ENCODE data around the gene TTC21A. TPM values are rescaled to one million over a fixed set of nuclear protein-coding genes. Genes with fewer than 3 reads are reported as not detected.
A peak's percentile ranks its signal among the peaks of the same experiment; 100 is the strongest.

TTC21A gene
- total and polyA plus RNA-seq, 12 donors, result 1.2 to 35.7 (median 5.8) TPM

DNA sequence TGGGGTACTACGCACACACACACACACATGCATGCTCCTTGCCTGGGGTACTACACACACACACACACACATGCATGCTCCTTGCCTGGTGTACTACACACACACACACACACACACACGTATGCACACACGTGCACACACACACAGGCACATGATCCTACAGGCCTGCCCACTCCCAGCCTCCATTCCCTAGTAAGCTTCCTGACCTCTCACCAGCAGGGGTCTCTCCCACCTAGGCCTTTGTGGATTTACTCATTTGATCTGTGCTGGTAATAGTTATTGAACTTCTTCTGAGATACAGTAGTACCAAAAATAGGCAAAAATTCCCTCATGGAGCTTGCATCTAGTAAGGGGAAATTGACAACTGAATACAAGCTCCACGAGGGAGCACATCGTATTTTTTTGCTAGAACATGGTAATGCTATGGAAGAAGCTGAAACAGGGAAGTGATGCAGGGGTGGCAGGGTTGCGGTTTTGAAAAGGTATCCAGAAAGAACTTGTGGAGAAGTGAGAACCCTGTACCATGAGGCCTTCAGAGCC is 19.1 kb downstream of the TTC21A start:
- H3K27ac ChIP-seq, result no peak overlapping the region
- TF ChIP-seq POLR2A (IDR thresholded peaks at IDR 0.05), result no peak
- TF ChIP-seq, protein P1, sequence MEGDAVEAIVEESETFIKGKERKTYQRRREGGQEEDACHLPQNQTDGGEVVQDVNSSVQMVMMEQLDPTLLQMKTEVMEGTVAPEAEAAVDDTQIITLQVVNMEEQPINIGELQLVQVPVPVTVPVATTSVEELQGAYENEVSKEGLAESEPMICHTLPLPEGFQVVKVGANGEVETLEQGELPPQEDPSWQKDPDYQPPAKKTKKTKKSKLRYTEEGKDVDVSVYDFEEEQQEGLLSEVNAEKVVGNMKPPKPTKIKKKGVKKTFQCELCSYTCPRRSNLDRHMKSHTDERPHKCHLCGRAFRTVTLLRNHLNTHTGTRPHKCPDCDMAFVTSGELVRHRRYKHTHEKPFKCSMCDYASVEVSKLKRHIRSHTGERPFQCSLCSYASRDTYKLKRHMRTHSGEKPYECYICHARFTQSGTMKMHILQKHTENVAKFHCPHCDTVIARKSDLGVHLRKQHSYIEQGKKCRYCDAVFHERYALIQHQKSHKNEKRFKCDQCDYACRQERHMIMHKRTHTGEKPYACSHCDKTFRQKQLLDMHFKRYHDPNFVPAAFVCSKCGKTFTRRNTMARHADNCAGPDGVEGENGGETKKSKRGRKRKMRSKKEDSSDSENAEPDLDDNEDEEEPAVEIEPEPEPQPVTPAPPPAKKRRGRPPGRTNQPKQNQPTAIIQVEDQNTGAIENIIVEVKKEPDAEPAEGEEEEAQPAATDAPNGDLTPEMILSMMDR (IDR thresholded peaks at IDR 0.05), result peak; percentile 24 to 70 (median 59)
- 40 to 71% (median 61%) methylated on average over 3 to 6 of the region's 6 CpGs for WGBS, 4 donors
- no peak overlapping the region for H3K4me3 ChIP-seq
- no peaks in the 10 kb centered on the region for H3K9me3 ChIP-seq (replicated peaks in 1 of 3)
- no peaks in the 10 kb centered on the region for H3K4me1 ChIP-seq (replicated peaks in 1 of 2)
- no peaks in the 10 kb centered on the region for H3K27me3 ChIP-seq
- no peaks in the 10 kb centered on the region for H3K36me3 ChIP-seq (replicated peaks in 1 of 2)
- intact Hi-C loops (cut with DNase I), result loop anchor here (5.0 to 10.0 kb wide), 2 partner anchors 161 to 168 kb away; no protein-coding TSS in a partner anchor
- peak in 4 of 7 donors; percentile 63 to 81 (median 64) for DNase-seq

DNA sequence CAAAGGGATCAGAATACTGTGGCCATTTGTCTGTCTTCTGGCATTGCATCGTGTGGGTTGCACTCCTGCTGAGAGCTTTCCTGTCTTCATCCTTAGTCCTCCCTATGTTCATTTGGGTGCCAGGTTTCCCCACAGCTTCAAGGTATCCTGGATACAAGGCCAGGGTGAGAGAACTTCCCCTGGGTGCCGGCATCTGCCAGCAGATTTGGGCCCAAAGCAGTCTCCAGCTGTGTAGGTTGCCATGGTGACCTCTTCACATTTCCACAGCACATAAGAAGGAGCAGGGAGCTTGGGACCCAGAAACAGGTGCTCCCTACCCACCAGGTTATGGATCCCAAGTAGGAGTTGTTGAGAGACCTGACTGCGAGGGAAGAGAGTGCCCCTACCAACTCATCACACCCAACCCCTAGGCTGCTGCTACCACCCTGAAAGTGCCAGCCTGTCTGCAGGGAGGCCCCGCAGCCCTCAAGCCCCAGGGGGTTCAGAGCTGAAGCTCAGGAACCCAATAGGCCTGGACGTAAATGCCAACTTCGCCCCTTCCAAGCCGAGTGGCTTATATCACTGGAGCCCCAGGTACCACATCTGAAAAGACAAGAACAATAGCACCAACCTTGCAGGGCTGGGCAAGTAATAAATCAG is 19.9 kb downstream of the TTC21A start:
- 76 to 88% (median 80%) methylated on average over 4 to 7 of the region's 7 CpGs for WGBS, 4 donors
- Histone ChIP-seq H3K27me3 (no peaks in the 10 kb centered on the region), H3K27ac (no peak overlapping the region), H3K36me3 (replicated peaks in 1 of 2) (no peaks in the 10 kb centered on the region), H3K4me3 (no peak overlapping the region), H3K9me3 (replicated peaks in 1 of 3) (no peaks in the 10 kb centered on the region), H3K4me1 (replicated peaks in 1 of 2) (no peaks in the 10 kb centered on the region)
- no peak for DNase-seq
- no peak for TF ChIP-seq POLR2A (IDR thresholded peaks at IDR 0.05)
- TF ChIP-seq, protein P1 (IDR thresholded peaks at IDR 0.05), result no peak
- intact Hi-C loops (cut with DNase I), result loop anchor here (5.0 to 10.0 kb wide), 2 partner anchors 160 to 167 kb away; no protein-coding TSS in a partner anchor

DNA sequence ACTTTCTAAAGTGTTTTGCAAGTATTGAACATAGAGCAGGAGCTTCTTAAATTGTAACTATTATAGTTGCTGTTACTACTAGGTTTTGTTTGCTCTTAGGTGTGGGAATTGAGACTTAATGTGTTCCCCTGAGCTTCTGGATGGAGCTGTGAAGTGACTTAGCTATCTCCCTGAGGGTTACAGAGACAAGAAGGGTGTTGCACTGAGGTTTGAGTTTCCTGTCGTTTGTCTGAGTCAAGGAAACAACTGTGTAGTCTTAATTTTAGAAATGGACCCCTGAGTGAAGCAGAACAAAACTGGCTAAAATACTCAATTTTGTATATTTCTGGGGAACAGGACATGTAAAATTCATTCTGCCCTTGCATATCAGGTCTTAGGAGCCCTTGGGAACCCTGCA is 20.4 kb downstream of the TTC21A start:
- TF ChIP-seq POLR2A (IDR thresholded peaks at IDR 0.05), result no peak
- TF ChIP-seq, protein P1 (IDR thresholded peaks at IDR 0.05), result no peak
- H3K36me3 ChIP-seq (replicated peaks in 1 of 2), result no peaks in the 10 kb centered on the region
- H3K4me3 ChIP-seq, result no peak overlapping the region
- no peaks in the 10 kb centered on the region for H3K9me3 ChIP-seq (replicated peaks in 1 of 3)
- WGBS, 4 donors, result 30 to 52% (median 38%) methylated on average over 1 of the region's 1 CpG
- H3K4me1 ChIP-seq (replicated peaks in 1 of 2), result no peaks in the 10 kb centered on the region
- DNase-seq, result no peak
- intact Hi-C loops (cut with DNase I), result loop anchor here (5.0 to 10.0 kb wide), 2 partner anchors 159 to 167 kb away; no protein-coding TSS in a partner anchor
- H3K27me3 ChIP-seq, result no peaks in the 10 kb centered on the region
- H3K27ac ChIP-seq, result no peak overlapping the region

DNA sequence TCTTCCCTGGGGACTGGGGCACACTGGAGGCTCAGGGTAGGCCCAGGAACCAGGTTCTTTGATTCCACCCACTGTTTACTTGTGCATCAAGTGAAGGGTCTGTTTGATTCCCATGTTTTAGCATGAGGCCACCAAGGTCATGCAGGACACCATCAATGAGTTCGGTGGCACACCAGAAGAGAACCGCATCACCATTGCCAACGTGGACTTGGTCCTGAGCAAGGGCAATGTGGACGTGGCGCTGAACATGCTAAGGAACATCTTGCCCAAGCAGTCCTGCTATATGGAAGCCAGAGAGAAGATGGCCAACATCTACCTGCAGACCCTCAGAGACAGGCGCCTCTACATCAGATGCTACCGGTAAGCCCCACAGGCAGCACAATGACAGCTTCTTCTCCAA is 21.5 kb downstream of the TTC21A start:
- Histone ChIP-seq H3K36me3 (replicated peaks in 1 of 2) (no peaks in the 10 kb centered on the region), H3K27me3 (no peaks in the 10 kb centered on the region), H3K4me3 (no peak overlapping the region), H3K4me1 (replicated peaks in 1 of 2) (no peaks in the 10 kb centered on the region), H3K9me3 (replicated peaks in 1 of 3) (no peaks in the 10 kb centered on the region), H3K27ac (no peak overlapping the region)
- no peak for DNase-seq
- 93 to 98% (median 96%) methylated on average over 7 of the region's 7 CpGs for WGBS, 4 donors
- intact Hi-C loops (cut with DNase I), result loop anchor here (5.0 to 10.0 kb wide), 2 partner anchors 158 to 166 kb away; no protein-coding TSS in a partner anchor
- no peak for TF ChIP-seq POLR2A (IDR thresholded peaks at IDR 0.05)
- TF ChIP-seq, protein P1 (IDR thresholded peaks at IDR 0.05), result no peak

Data from adrenal gland (tissue), 12 donors.